H1 (cell line): ENCODE data around the gene THOC6. TPM values are rescaled to one million over a fixed set of nuclear protein-coding genes. Genes with fewer than 3 reads are reported as not detected.

Experiments
- CTCF ChIA-PET: fragments of 300-600 bp; sonication (Branson Sonifier 250); formaldehyde crosslinking; loops from one replicate; lab custom pipeline; 2021; ENCODE audit not compliant: partially characterized antibody; lab: Charles Lee
- POLR2A ChIA-PET: fragments of 300-600 bp; sonication (Branson Sonifier 250); formaldehyde crosslinking; loops from one replicate; lab custom pipeline; 2021; ENCODE audit warnings: inconsistent platforms; ENCODE audit not compliant: partially characterized antibody; lab: Charles Lee
- DNase-seq, 2 experiments: peaks; one replicate each; pipeline versions ENCODE4 v3.0.0 to v3.0.0-alpha.2; 2010 to 2022; ENCODE audit warnings: low spot score in 2 of 2, low read depth in 1 of 2, mixed read lengths in 1 of 2
- FAIRE-seq: peaks from 2 replicates; lab custom pipeline; 2011; peaks lifted over from hg19 to GRCh38; lab: Jason Lieb, UNC
- H2AFZ ChIP-seq: 2 replicates; pipeline ENCODE4 v1.8.1; 2012; ENCODE audit warnings: low read length, inconsistent platforms
- H2AK5ac ChIP-seq: 2 replicates; pipeline ENCODE4 v1.6.1; 2013; ENCODE audit warnings: low read depth, low read length
- H2BK120ac ChIP-seq: replicated peaks from 2 replicates; pipeline ENCODE3; 2013; ENCODE audit warnings: low read depth, low read length, inconsistent platforms
- H2BK12ac ChIP-seq: 2 replicates; pipeline ENCODE4 v1.6.1; 2013; ENCODE audit warnings: low read depth, low read length
- H2BK15ac ChIP-seq: 2 replicates; pipeline ENCODE4 v1.6.1; 2013; ENCODE audit warnings: low read length
- H2BK20ac ChIP-seq: 2 replicates; pipeline ENCODE4 v1.6.1; 2013; ENCODE audit warnings: low read length
- H2BK5ac ChIP-seq: 2 replicates; pipeline ENCODE4 v1.6.1; 2013; ENCODE audit warnings: low read depth, low read length
- H3K14ac ChIP-seq: 2 replicates; pipeline ENCODE4 v1.6.1; 2013; ENCODE audit warnings: inconsistent platforms; ENCODE audit not compliant: insufficient read length
- H3K18ac ChIP-seq: 2 replicates; pipeline ENCODE4 v1.6.1; 2013; ENCODE audit warnings: low read length; ENCODE audit errors: extremely low read depth
- H3K23ac ChIP-seq: 2 replicates; pipeline ENCODE4 v1.6.1; 2013; ENCODE audit warnings: inconsistent platforms; ENCODE audit not compliant: insufficient read length
- H3K23me2 ChIP-seq: 2 replicates; pipeline ENCODE4 v1.6.1; 2013; ENCODE audit warnings: low read depth, low read length
- H3K27ac ChIP-seq: 2 replicates; pipeline ENCODE4 v1.6.1; 2011; ENCODE audit warnings: low read depth, low read length, inconsistent platforms
- H3K27me3 ChIP-seq, 4 experiments: replicated peaks in 1 of 4; 1 replicate in 1 of 4; 2 replicates in 3 of 4; pipeline versions ENCODE4 v1.6.1 to v1.8.1; 2011 to 2013; ENCODE audit warnings: low read length in 3 of 4, mild to moderate bottlenecking in 3 of 4, inconsistent platforms in 2 of 4, mixed read lengths in 2 of 4, moderate library complexity in 1 of 4; ENCODE audit not compliant: control insufficient read depth in 3 of 4, insufficient read depth in 3 of 4; ENCODE audit errors: extremely low read depth in 1 of 4
- H3K36me3 ChIP-seq, 4 experiments: 2 replicates each; pipeline versions ENCODE4 v1.6.1 to v1.8.1; 2011 to 2013; ENCODE audit warnings: mild to moderate bottlenecking in 4 of 4, low read length in 3 of 4, moderate library complexity in 2 of 4, control low read depth in 1 of 4, inconsistent platforms in 1 of 4; ENCODE audit not compliant: insufficient read depth in 4 of 4, control insufficient read depth in 2 of 4
- H3K4ac ChIP-seq: replicated peaks from 2 replicates; pipeline ENCODE3; 2013; ENCODE audit warnings: low read length, low read depth, mixed read lengths, inconsistent platforms; ENCODE audit not compliant: insufficient read length
- H3K4me1 ChIP-seq, 4 experiments: replicated peaks in 1 of 4; 1 replicate in 1 of 4; 2 replicates in 3 of 4; pipeline versions ENCODE4 v1.6.1 to v1.8.1; 2011 to 2013; ENCODE audit warnings: low read length in 3 of 4, inconsistent platforms in 2 of 4, mixed read lengths in 1 of 4; ENCODE audit not compliant: insufficient read depth in 4 of 4, control insufficient read depth in 3 of 4
- H3K4me2 ChIP-seq, 2 experiments: 2 replicates each; pipeline versions ENCODE4 v1.6.1 to v1.8.1; 2011 to 2013; ENCODE audit warnings: low read depth in 2 of 2, low read length in 2 of 2, control low read depth in 1 of 2, inconsistent platforms in 1 of 2, mild to moderate bottlenecking in 1 of 2; ENCODE audit not compliant: insufficient read depth in 1 of 2
- H3K4me3 ChIP-seq, 4 experiments: fragments of 200-600, 300-600 bp in 1 of 4; sonication (generic), shearing (Covaris generic), sonication (Bioruptor Twin) in 1 of 4; 2 replicates each; pipeline versions ENCODE4 v1.5.1 to v1.8.1; 2011 to 2016; ENCODE audit warnings: low read length in 4 of 4, low read depth in 3 of 4, control low read depth in 2 of 4, inconsistent platforms in 2 of 4, mild to moderate bottlenecking in 2 of 4, mixed read lengths in 1 of 4, moderate library complexity in 1 of 4; ENCODE audit not compliant: insufficient read depth in 2 of 4; ENCODE audit errors: extremely low read depth in 1 of 4
- H3K56ac ChIP-seq: replicated peaks from 2 replicates; pipeline ENCODE3; 2013; ENCODE audit warnings: low read depth, mild to moderate bottlenecking, mixed read lengths, low read length, inconsistent platforms; ENCODE audit not compliant: insufficient read length
- H3K79me1 ChIP-seq: 2 replicates; pipeline ENCODE4 v1.6.1; 2013; ENCODE audit warnings: low read depth, low read length, control low read depth
- H3K79me2 ChIP-seq, 2 experiments: 2 replicates each; pipeline versions ENCODE4 v1.6.1 to v1.8.1; 2012 to 2013; ENCODE audit warnings: low read length in 2 of 2, mild to moderate bottlenecking in 2 of 2, inconsistent platforms in 1 of 2; ENCODE audit not compliant: insufficient read depth in 2 of 2, control insufficient read depth in 1 of 2
- H3K9ac ChIP-seq, 4 experiments: replicated peaks in 1 of 4; 1 replicate in 1 of 4; 2 replicates in 3 of 4; pipeline versions ENCODE4 v1.6.1 to v1.8.1; 2011 to 2013; ENCODE audit warnings: low read depth in 3 of 4, low read length in 3 of 4, control low read depth in 2 of 4, mild to moderate bottlenecking in 2 of 4, moderate library complexity in 2 of 4, inconsistent platforms in 1 of 4; ENCODE audit errors: extremely low read depth in 1 of 4
- H3K9me3 ChIP-seq, 2 experiments: 2 replicates each; pipeline versions ENCODE4 v1.6.1 to v1.8.1; 2012 to 2013; ENCODE audit warnings: mild to moderate bottlenecking in 2 of 2, moderate library complexity in 2 of 2, control low read depth in 1 of 2, inconsistent platforms in 1 of 2, low read depth in 1 of 2, low read length in 1 of 2, mixed read lengths in 1 of 2; ENCODE audit not compliant: insufficient read depth in 2 of 2
- H4K20me1 ChIP-seq, 2 experiments: replicated peaks in 1 of 2; 2 replicates each; pipeline versions ENCODE3 to v1.8.1; 2011 to 2013; ENCODE audit warnings: inconsistent platforms in 2 of 2, low read length in 2 of 2, mild to moderate bottlenecking in 1 of 2; ENCODE audit not compliant: insufficient read depth in 2 of 2, control insufficient read depth in 1 of 2
- H4K5ac ChIP-seq: 2 replicates; pipeline ENCODE4 v1.6.1; 2013; ENCODE audit warnings: low read length, low read depth, mixed read lengths, inconsistent platforms; ENCODE audit not compliant: insufficient read length
- H4K8ac ChIP-seq: 2 replicates; pipeline ENCODE4 v1.8.0; 2013; ENCODE audit warnings: mild to moderate bottlenecking, moderate library complexity, low read length, inconsistent platforms; ENCODE audit not compliant: insufficient read depth; ENCODE audit errors: extremely low read depth
- H4K91ac ChIP-seq: replicated peaks from 2 replicates; pipeline ENCODE3; 2013; ENCODE audit warnings: low read length, mixed read lengths, inconsistent platforms; ENCODE audit not compliant: insufficient read length
- JUN ChIP-seq: IDR thresholded peaks from 2 replicates; pipeline ENCODE4 v1.6.1; 2011; ENCODE audit warnings: low read depth, mild to moderate bottlenecking, improper control_type of control experiment, low read length
- PHF8 ChIP-seq: fragments of 200-600 bp; sonication (generic); conservative IDR thresholded peaks from 2 replicates; pipeline ENCODE4 v1.7.1; 2012; ENCODE audit warnings: low read depth, mild to moderate bottlenecking, inconsistent platforms, low read length, moderate library complexity
- TAF1 ChIP-seq: IDR thresholded peaks from 2 replicates; pipeline ENCODE4 v1.6.1; 2011; ENCODE audit warnings: mild to moderate bottlenecking, low read depth, low read length
- WGBS, 2 experiments: shearing (Covaris generic) in 1 of 2; methylation state at CpG; one replicate each; pipeline versions ENCODE4 v1.1.6 to v1.1.7; 2013 to 2015; ENCODE audit warnings: low lambda C conversion rate in 2 of 2, mixed read lengths in 2 of 2, inconsistent platforms in 1 of 2, low coverage in 1 of 2, missing lambda C conversion rate in 1 of 2; ENCODE audit not compliant: insufficient replicate concordance in 2 of 2, insufficient coverage in 1 of 2, insufficient read length in 1 of 2; ENCODE audit errors: extremely low coverage in 1 of 2, missing lambda C conversion rate in 1 of 2; 5-methylcytosine and 5-hydroxymethylcytosine counted together
- polyA plus RNA-seq, 7 experiments: library from polyadenylated mRNA; depleted of rRNA in 3 of 7; stranded (reverse) in 5 of 7; unstranded in 2 of 7; fragments of >200 nt in 5 of 7; fragments of 200-250 nt in 2 of 7; gene quantifications; 1 replicate in 5 of 7; 2 replicates in 1 of 7; 4 replicates in 1 of 7; pipeline versions ENCODE4 v1.2.1 to v1.2.3, GENCODE V29; 2011 to 2013; ENCODE audit warnings: missing spikeins in 2 of 7, mixed read lengths in 2 of 7
- total RNA-seq: library from RNA; stranded (reverse); fragmentation: NEBNext Ultra II Directional; extraction: Animal tissue kit (Norgen Biotek cat#: 25700); gene quantifications from 2 replicates; pipeline ENCODE4 v1.2.1, GENCODE V29; 2021

Gene THOC6
- total and polyA plus RNA-seq, 2 of the 8 experiments (the other 6 are each of a cell fraction or from before 2014, with no cell fraction given): 78.5 to 111 TPM

DNA sequence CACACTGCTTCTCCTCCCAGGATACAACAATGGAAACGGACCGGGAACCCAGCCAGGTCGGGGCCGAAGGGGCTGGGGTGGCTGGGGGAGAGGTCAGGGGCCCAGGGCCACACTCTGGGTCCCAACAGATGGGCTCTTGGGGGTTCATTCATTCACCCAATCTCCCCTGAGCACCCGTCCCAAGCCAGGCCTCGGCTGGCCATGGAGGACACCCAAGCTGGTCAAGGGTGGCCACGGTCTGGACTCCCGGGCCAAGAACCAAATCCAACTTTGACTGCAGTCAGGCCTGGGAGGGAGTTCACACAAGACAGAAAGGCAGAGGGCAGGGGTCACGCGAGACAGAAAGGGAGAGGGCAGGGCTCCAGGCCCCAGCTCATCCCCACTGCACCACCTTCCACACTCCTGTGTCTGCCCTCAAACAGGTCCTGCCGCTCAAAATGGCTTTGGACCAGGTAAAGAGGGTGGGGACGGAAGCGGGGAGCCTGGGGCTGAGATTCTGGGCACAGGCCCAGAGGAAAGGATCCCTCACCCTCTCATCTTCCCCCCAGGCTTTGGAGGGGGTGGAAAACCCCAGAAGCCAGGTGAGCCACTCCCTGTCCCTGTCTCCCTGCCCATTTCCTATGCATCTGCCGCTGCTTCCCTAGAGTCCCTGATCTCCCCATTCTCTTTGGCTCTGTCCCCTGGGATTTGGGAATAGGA, 31.3 kb upstream of the THOC6 start:
- Histone ChIP-seq H3K36me3 (no peaks in the 10 kb centered on the region), H2BK15ac (peak overlapping the region; percentile 61; the same call in 1 of the 2 replicates), H2BK12ac (peak overlapping the region; percentile 92; the same call in 1 of the 2 replicates), H2BK120ac (no peak overlapping the region), H4K20me1 (no peaks in the 10 kb centered on the region), H3K79me1 (no peaks in the 10 kb centered on the region), H2AK5ac (0 out of 2 replicates have a peak overlapping the region, but pooled peaks have one; percentile 75), H3K4me3 (no peak overlapping the region), H3K9ac (no peak overlapping the region), H4K5ac (no peak overlapping the region), H3K4me1 (peaks cover 0 to 41% (median 22%) of the 10 kb centered on the region in 4 experiments; a peak in 6 of 7 replicates), H3K27ac (no peak overlapping the region), H3K9me3 (no peaks in the 10 kb centered on the region), H3K23me2 (no peaks in the 10 kb centered on the region; the same call in 1 of the 2 replicates), H4K91ac (peak overlapping the region; percentile 40), H3K79me2 (no peaks in the 10 kb centered on the region), H3K4ac (no peak overlapping the region), H3K4me2 (no peak overlapping the region), H3K23ac (no peak overlapping the region), H3K14ac (no peak overlapping the region), H3K27me3 (no peaks in the 10 kb centered on the region; a peak in 1 of 7 replicates), H3K18ac (no peak overlapping the region; the same call in 1 of the 2 replicates), H4K8ac (no peak overlapping the region), H2AFZ (no peak overlapping the region), H2BK5ac (no peak overlapping the region; the same call in 1 of the 2 replicates), H2BK20ac (0 out of 2 replicates have a peak overlapping the region, but pooled peaks have one; percentile 66), H3K56ac (no peak overlapping the region)
- FAIRE-seq (no peak), DNase-seq (no peak)
- ChIA-PET POLR2A (interaction anchor here (1.1 to 15.2 kb wide), 10 partner anchors 9 to 31 kb away, joined by 3 to 200 read pairs (median 6); partner anchors contain the start of genes CLDN6, HCFC1R1, THOC6 and TNFRSF12A), CTCF (interaction anchor here (1.0 to 5.2 kb wide), 4 partner anchors 9 to 66 kb away, joined by 3 to 24 read pairs (median 6); no protein-coding TSS in a partner anchor)
- 96% methylated on average over 9 of the region's 14 CpGs; no CpG with 5 or more reads in 1 of the 2 experiments for WGBS, 2 experiments
- no peak for TF ChIP-seq PHF8
- TF ChIP-seq TAF1: no peak
- TF ChIP-seq JUN: no peak
